ENCODE results near the gene SLC31A1. TPM values are rescaled to one million over a fixed set of nuclear protein-coding genes. Genes with fewer than 3 reads are reported as not detected.
A peak's percentile ranks its signal among the peaks of the same experiment; 100 is the strongest.
"Not testable (repeated sequence)": the region's sequence is repeated elsewhere in the genome, so short reads cannot be mapped to it uniquely, and the experiment has no call there.

The SLC31A1 gene
- total RNA-seq, 1 experiment from 2014 or later: 13.3 TPM

- DNase-seq (ENCODE audit: low read depth); in situ Hi-C loops (cut with HindIII; ENCODE audit: low pct_unique_long_range_greater_than_20kb, low sequenced_read_pairs): not testable (repeated sequence)
These were observed 28.3 kb downstream of the SLC31A1 start for GRCh38 chr9:113249661-113250060.

- in situ Hi-C loops (cut with HindIII; ENCODE audit: low pct_unique_long_range_greater_than_20kb, low sequenced_read_pairs): no loop called here
- no peak for DNase-seq (ENCODE audit: low read depth)
These were observed 29.5 kb downstream of the SLC31A1 start for GRCh38 chr9:113250807-113251206.

DNA sequence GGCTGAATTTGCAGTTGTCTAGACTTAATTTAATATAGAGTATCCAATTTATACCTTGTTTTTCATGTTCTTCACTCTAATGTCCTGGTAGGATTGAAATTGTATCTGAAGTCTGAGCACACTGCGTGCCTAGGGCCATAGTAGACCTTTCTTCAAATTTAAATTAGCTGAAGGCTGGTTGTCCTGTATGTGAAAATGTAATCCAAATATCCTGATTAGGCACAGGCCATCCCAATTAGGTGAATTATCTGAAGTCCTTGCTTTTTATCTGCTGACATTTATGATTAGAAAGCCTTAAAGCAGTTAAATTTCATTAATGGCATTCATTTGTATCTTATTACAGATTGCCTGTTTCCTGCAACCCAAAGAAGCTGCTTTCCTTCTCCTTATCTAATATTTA is 33.6 kb downstream of the SLC31A1 start:
- in situ Hi-C loops (cut with HindIII; ENCODE audit: low pct_unique_long_range_greater_than_20kb, low sequenced_read_pairs): no loop called here
- no peak for DNase-seq (ENCODE audit: low read depth)

DNA sequence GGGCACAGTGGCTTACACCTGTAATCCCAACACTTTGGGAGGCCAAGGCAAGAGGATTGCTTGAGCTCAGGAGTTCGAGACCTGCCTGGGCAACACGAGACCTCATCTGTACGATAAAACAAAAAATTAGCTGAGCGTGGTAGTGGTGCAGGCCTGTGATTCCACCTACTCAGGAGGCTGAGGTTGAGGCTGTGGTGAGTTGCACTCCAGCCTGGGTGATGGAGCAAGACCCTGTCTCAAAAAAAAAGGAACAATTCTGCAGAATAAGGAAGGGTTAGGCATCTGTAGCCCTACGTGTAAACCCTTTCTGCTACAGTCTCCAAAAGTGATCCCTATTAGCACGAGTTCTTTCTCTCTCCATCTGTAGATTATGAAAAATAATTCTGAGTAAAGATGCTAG is 34.1 kb downstream of the SLC31A1 start:
- no peak for DNase-seq (ENCODE audit: low read depth)
- in situ Hi-C loops (cut with HindIII; ENCODE audit: low pct_unique_long_range_greater_than_20kb, low sequenced_read_pairs): no loop called here

DNA sequence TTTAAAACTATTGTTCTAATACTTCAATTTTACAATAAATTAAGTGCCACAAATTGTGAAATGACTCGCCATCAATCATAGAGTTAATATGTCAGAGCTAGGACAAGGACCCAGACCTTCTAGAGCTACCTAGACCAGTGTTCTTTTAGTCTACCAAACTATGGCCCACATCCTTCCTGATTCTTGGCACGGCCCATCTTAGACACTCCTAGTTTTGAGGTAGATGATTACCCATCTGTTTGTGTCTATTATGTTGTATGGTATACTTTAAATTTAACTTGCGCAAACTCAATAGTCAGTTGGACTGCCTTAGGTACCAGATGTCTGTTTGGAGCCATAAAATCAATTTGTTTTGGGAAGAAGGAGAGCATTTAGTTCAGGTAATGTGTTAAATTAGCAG is 36.5 kb downstream of the SLC31A1 start:
- DNase-seq (ENCODE audit: low read depth): no peak
- in situ Hi-C loops (cut with HindIII; ENCODE audit: low pct_unique_long_range_greater_than_20kb, low sequenced_read_pairs): no loop called here

DNA sequence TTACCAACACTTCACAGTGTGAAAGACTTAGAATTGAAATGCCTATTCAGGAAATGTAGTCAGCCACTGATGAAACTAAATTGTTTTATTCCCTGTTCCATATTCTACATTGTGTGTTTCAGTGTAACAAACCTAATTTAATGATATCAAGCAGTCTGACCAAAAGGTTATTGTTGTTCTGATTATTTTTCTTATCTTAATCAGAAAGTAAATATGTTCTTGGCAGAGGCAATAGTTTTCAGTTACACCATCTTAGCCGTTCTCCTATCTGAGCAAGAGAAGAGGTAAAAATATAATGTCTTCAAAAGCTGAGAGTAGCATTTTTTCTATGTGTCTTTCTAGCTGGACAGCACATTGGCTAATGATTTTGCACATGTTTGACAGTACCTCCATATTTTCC is 36.9 kb downstream of the SLC31A1 start:
- in situ Hi-C loops (cut with HindIII; ENCODE audit: low pct_unique_long_range_greater_than_20kb, low sequenced_read_pairs): no loop called here
- no peak for DNase-seq (ENCODE audit: low read depth)

- DNase-seq (ENCODE audit: low read depth): no peak
These were observed 40.8 kb downstream of the SLC31A1 start for GRCh38 chr9:113261917-113262671.

DNA sequence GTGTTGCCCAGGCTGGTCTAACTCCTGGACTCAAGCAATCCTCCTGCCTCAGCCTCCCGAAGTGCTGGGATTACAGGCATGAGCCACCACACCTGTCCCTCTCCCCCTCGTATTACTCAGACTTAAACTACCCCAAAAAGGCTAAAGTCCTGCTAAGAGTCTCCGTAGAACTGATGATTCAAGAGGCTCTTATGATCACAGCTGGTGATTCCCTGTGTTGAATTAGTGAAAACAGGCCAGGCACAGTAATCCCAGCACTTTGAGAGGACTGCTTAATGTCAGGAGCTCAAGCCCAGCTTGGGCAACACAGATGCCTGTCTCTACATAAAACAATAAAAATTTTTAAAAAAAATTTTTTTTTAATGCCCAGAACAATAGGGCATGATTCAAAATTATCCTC is 44.8 kb downstream of the SLC31A1 start:
- DNase-seq (ENCODE audit: low read depth): no peak
- in situ Hi-C loops (cut with HindIII; ENCODE audit: low pct_unique_long_range_greater_than_20kb, low sequenced_read_pairs): no loop called here

More at GRCh38 chr9:113261917-113262671, 40.8 kb downstream of the SLC31A1 start:
- in situ Hi-C loops (cut with HindIII; ENCODE audit: low pct_unique_long_range_greater_than_20kb, low sequenced_read_pairs): no loop called here

DNA sequence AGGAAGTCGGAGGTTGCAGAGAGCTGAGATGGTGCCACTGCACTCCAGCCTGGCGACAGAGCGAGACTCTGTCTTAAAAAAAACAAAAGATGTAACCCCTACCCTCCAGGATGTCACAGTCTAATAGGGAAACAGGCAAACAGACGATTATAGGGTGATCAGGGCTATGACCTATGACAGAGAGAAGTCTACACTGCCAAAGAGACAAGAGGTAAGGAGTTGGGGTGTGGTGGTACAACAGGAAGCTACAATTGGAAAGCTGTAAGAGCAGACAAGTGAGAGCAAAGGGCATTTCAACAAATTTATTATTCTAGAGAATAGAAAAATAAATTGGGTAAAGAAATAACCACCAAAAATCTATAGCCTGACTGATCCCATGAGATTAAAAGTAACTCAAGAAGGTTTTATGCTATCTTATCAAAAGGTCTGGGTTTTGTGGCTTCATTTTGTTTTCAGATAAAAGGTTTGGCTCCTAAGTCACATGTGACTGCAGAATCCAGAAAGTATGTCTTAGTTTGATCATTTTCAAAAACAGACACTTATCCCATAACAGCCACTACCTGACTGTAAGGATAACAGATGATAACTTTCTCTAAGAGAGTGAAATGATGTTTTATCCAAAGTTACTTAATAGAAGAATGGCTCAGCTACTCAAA is 46.7 kb downstream of the SLC31A1 start:
- no peak for DNase-seq (ENCODE audit: low read depth)
- in situ Hi-C loops (cut with HindIII; ENCODE audit: low pct_unique_long_range_greater_than_20kb, low sequenced_read_pairs): no loop called here

DNA sequence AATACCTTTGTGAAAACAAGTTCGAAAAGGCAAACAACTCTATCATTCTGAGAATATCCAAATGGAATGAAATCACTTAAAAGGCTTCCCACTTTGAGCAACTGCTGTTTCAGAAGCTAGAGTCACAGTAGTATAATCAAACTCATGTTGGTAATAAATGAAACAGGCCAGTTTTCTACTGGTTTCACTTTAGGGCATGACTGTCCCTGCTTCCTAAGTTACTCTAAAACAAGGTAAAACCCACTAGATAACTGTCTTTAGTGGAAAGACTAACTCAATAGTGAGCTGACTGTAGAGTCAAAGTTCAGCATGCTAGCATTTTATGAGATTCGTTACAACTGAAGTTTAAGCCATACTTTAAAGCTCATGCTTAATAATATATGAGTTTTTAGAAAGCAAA is 48.0 kb downstream of the SLC31A1 start:
- in situ Hi-C loops (cut with HindIII; ENCODE audit: low pct_unique_long_range_greater_than_20kb, low sequenced_read_pairs): no loop called here
- no peak for DNase-seq (ENCODE audit: low read depth)

- no peak for DNase-seq (ENCODE audit: low read depth)
- in situ Hi-C loops (cut with HindIII; ENCODE audit: low pct_unique_long_range_greater_than_20kb, low sequenced_read_pairs): no loop called here
These were observed 48.5 kb downstream of the SLC31A1 start for GRCh38 chr9:113269871-113270270.

DNA sequence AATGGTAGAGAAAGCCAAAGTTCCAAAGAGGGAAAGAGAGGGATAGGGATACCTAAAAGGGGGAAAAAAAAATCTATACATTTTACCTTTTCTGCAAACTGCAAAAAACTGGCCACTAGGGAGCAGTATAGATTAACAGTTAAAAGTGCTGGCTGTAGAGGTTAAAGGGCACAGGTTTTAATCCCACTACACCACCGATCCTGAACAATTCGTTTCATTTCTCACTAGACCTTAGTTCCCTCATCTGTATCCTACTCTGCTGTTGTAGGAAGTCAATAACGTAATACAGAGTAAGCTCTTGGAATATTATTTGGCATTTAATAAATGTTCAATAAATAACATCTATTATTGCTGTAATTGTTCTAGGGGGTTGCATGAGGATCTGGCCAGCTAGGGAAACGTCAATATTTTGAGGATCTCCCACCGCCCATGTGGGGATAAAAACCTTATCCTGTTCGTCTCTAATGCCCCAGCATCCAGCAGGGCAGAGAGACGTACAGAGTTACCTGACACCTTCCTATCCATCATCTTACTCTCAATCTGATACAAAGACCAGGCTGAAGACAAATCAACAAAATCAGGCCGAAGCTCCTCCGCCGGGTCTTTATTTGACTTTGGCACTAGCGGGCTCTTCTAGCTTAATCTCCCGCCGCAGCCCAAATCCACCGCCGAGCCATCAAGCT is 53.3 kb downstream of the SLC31A1 start:
- in situ Hi-C loops (cut with HindIII; ENCODE audit: low pct_unique_long_range_greater_than_20kb, low sequenced_read_pairs): no loop called here

GRCh38 chr9:113275157-113276131 is 54.1 kb downstream of the SLC31A1 start, which contains the start of the genes CDC26 and PRPF4:
CDC26 (minus strand) TSS chr9:113275572; CDS start chr9:113272507, 3,065 bp downstream.
PRPF4 (plus strand) TSS chr9:113275658; CDS start chr9:113275744, 86 bp downstream.
- DNase-seq (ENCODE audit: low read depth): peak; percentile 97
- in situ Hi-C loops (cut with HindIII; ENCODE audit: low pct_unique_long_range_greater_than_20kb, low sequenced_read_pairs): no loop called here

More for the DNA sequence above, 53.3 kb downstream of the SLC31A1 start:
- peak; percentile 58 for DNase-seq (ENCODE audit: low read depth)

DNA sequence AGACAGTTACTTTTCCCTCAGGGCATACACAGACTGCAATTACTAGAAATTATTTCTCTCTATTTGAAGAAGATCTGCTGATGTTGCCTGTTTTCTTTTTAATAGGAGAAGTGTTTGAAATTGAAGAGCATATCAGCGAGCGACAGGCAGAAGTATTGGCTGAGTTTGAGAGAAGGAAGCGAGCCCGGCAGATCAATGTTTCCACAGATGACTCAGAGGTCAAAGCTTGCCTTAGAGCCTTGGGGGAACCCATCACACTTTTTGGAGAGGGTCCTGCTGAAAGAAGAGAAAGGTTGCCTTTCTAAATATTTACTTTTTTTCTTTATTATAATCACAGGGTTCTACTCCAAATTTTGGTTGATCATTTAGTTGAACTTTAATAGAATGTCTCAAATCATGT is 57.5 kb downstream of the SLC31A1 start:
- in situ Hi-C loops (cut with HindIII; ENCODE audit: low pct_unique_long_range_greater_than_20kb, low sequenced_read_pairs): no loop called here
- no peak for DNase-seq (ENCODE audit: low read depth)

GRCh38 chr9:113281356-113281755 is 60.0 kb downstream of the SLC31A1 start:
- no peak for DNase-seq (ENCODE audit: low read depth)
- in situ Hi-C loops (cut with HindIII; ENCODE audit: low pct_unique_long_range_greater_than_20kb, low sequenced_read_pairs): no loop called here

GRCh38 chr9:113289091-113289490 is 67.7 kb downstream of the SLC31A1 start:
- in situ Hi-C loops (cut with HindIII; ENCODE audit: low pct_unique_long_range_greater_than_20kb, low sequenced_read_pairs): no loop called here
- DNase-seq (ENCODE audit: low read depth): no peak

DNA sequence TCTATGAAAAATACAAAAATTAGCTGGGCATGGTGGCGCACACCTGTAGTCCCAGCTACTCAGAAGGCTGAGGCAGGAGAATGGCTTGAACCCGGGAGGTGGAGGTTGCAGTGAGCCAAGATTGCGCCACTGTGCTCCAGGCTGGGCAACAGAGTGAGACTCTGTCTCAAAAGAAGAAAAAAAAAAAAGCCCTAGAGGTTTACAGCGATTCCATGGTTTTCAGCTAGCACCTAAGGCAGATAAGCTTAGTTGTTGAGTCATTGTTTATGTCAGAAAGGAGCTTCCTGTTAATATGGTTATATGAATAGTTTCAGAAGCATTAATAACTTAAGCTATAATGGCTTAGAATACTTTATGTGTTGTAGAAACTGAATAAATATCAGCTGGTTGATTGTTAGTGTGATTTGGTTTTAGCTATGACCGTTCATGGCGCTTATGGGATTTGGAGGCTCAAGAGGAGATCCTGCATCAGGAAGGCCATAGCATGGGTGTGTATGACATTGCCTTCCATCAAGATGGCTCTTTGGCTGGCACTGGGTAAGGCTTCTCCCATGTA is 68.8 kb downstream of the SLC31A1 start:
- in situ Hi-C loops (cut with HindIII; ENCODE audit: low pct_unique_long_range_greater_than_20kb, low sequenced_read_pairs): no loop called here
- no peak for DNase-seq (ENCODE audit: low read depth)
